Tongue (tissue), 2 donors: ENCODE measurements around the gene RGS12. TPM values are rescaled to one million over a fixed set of nuclear protein-coding genes. Genes with fewer than 3 reads are reported as not detected.

Experiments used
- DNase-seq: peaks from one replicate; pipeline ENCODE4 v3.0.0-alpha.2; 2015
- total RNA-seq: library from RNA; depleted of rRNA; stranded (reverse); fragments of >200 nt; gene quantifications from one replicate; pipeline ENCODE4 v1.2.3, GENCODE V29; 2014

Gene RGS12
- total RNA-seq, 1 donor from 2014 or later, result 43.7 TPM

DNA sequence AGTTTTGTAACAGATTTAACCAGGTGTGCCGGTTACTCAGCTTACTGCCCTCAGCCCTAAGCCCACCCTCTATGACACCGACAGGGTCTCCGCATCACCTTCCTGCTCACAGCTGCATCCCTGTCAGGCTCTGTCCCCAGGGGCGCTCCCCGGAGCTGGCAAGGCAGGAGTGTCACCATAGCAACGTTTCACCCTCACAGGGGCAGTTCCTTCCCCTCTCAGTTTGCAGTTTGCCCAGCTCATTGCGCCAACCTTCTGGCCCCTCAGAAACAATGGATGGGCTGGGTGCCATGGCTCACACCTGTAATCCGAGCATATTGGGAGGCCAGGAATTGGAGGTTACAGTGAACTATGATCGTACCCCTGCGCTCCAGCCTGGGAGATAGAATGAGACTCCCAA is 42.6 kb downstream of the RGS12 start:
- DNase-seq, result no peak

DNA sequence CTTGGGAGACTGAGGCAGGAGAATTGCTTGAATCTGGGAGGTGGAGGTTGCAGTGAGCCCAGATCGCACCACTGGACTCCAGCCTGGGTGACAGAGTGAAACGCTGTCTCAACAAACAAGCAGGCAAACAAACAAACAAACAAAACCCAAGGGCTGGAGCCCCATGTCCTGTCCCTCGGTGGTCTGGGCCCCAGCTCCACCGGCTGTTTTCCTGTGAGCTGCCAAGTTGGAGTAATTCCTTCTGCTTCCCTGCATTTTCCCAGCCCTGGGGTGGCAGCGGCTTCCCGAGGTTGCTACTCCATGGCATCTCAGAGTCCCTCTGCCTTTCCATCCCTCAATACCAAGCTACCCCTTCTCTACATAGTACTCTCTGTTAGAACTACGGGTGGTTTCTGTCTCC is 43.2 kb downstream of the RGS12 start:
- DNase-seq, result no peak

DNA sequence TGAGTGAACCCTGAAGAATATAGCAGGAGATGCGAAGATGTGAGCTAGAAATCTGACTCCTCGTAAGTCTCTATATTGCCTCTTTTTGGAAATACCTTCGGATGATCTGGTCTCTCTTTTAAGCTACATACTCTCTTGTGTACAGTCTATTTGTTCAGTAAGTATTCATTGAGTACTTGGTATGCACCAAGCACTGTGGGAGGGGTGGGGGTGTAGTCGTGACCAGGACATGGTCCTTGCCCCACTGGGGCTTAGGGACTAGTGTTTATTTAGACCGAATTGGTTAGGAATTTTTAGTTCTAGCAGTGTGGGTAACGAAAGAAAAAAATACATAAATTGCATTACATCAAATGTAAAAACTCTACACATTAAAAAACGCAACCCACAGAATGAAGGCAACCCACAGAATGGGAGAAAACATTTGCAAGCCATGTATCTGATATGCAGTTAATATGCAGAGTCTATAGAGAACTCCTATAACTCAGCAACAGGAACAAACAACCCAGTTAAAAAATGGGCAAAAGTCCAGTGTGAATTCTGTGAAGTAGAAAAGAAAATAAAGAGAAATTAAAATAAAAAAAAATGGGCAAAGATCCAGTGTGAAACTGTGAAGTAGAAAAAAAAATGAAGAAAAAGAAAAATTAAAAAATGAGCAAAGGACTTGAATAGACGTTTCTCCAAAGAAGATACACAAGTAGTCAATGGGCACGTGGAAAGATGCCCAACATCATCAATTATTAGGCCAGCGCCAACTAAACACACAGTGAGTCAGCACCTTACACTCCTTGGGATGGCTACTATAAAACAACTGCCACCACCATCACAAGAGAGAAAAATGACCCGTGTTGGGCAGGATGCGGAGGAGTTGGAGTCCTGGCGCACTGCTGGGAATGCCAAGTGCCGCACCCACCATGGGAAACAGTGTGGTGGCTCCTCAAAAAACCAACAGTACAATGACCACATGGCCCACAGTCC is 43.8 kb downstream of the RGS12 start:
- no peak for DNase-seq

DNA sequence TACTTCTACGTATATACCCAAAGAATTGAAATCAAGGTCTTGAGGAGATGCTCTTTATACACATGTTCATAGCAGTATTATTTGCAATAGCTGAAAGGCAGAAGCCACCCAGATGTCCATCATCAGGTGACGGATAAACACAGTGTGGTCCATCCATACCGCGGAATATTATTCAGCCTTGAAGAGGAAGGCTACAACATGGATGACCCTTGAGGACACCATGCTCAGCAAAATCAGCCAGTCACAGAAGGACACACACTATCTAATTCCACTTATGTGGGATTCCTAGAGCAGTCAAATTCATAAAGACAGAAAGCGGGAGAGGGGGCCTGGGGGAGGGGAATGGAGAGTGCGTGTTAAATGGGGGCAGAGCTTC is 44.5 kb downstream of the RGS12 start:
- no peak for DNase-seq

DNA sequence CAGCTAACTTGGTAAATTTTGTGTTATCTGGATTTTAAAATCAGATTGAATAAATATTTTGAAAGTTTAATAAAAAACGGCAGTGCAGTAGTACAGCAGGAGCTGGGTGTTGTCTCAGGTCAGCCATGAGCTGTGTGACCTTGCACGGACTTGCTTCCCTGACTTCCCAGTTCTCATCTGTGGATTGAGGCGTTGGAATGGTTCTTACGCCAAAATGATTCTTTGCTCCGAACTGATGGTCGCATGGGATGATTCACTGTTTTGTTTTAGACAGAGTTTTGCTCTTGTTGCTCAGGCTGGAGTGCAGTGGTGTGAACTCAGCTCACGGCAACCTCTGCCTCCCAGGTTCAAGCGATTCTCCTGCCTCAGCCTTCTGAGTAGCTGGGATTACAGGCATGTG is 45.0 kb downstream of the RGS12 start:
- DNase-seq, result no peak

DNA sequence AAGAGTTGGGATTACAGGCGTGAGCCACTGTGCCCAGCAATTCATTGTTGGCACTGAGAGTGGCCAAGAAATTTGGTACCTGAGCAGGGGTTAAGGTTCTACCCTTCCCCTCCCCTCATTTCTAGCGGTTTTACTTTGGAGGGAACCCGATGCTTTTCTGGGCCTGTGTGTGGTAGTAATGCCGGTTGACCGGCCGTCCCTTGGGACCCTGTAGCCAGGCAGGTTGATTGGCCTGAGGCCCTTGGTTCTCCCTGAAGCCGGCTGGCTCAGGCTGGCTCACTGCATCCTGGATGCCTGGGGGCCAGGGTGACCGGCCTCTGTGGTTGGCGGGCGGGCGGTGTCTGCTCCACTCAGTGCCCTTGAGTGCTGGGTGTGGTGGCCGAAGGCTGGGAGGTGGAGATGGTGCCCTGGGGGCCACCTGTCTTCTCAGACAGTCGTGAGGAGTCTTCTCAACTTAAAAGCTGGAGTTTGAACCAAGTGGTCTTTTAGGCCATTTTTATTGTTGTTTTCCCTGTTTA is 45.6 kb downstream of the RGS12 start:
- DNase-seq, result no peak

DNA sequence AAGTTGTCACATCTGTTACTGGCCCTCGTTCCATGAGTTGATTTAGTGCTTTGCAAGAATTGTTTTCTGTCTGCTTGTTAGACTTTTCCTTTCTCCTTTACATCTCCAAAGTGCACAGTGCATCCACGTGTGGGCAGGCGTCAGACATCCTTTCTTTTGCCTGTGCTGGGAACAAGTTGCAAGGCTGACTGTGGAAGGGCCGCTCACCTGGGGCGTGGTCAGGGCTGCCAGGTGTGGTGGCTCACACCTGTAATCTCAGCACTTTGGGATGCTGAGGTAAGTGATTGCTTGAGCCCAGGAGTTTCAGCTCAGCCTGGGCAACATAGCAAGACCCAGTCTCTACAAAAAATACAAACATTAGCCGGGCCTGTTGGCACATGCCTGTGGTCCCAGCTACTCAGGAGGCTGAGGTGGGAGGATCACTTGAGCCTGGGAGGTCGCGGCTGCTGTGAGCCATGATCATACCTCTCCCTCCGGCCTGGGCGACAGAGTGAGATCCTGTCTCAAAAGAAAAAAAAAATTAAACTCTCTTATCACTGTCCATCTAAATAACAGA is 46.2 kb downstream of the RGS12 start:
- DNase-seq, result no peak

DNA sequence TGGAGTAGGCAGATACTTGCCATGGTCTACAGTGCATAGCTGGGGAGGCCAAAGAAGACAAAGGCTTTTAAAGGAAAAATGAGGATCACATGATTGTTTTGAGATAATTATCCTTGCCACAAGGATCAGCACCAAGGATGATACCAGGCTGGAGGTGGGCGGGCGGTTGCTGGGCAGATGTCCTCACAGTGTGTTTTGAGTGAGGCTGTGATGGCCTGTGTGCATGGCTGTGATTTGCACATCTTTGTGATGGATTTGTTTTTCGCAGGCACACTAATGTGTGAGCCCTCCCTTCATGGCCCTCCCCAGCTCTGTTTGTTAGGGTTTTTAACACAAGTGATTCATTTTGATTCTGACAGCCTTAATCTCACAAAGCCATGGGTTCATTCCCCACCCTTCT is 46.8 kb downstream of the RGS12 start:
- no peak for DNase-seq

DNA sequence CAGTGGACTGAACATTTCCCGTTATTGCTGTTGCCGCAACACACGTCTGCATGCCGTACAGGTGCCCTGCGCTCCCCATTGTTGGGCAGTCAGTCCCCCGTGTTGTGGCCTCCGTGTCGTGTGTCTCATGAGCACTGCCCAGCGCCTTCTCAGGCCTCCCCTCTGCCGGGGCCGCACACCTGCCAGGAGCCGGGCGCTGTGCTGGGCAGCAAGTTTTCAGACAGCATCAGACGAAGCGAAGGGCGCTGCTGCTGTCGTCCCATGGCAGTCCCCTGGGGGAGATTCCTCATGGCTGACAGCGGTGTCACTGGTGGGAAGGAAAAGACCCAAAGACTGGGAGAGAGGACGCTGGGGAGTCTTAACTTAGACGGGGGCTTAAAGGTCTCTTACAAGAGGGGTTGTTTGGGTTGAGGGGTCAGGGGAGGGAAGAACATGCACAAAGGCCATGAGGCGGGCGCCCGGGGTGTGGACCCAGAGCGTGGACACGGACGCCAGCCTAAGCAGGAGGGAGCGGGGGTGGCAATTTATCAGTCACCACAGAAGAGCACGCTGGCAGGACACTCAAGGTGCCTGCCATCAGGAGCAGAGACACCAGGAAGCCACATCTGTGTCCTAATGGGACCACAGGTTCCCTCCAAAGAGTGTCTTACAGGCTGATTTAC is 47.3 kb downstream of the RGS12 start:
- no peak for DNase-seq

DNA sequence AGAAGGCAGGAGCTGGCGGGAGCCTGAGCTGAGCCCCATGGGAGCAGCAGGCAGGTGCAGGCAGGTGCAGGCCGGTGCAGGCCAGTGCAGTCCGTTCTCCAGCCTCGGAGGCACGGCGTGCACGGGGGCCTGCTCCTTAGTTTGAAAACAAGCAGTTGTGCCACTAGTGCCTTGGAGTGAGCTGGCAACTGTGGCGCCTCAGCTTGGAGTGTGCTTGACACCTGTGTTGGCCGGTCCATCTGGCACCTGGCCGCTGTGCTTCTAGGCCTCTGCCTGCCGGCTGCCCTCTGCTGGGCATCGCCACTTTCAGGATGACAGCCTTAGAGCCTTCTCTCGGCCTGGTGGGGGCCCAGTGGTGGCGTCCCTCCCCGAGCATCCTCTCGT is 47.9 kb downstream of the RGS12 start:
- DNase-seq, result no peak

DNA sequence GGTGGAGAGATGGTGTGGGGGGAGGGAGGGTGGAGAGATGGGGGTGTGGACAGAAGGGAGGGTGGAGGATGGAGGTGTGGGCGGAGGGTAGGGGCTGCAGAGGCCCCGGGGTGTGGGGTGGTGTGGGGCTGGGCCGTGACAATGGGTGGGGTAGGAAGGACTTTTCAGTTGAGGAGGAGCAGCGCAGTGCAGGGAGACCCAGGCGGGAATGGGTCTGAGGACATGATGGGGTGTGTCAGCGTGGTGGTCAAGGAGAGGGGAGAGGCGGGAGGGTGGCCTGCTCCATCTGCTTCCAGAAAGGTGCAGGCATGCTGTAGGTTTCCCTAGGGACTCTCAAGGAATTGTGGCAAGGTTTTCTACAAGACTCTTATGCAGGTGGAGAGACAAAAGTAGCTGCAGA is 48.9 kb downstream of the RGS12 start:
- no peak for DNase-seq

DNA sequence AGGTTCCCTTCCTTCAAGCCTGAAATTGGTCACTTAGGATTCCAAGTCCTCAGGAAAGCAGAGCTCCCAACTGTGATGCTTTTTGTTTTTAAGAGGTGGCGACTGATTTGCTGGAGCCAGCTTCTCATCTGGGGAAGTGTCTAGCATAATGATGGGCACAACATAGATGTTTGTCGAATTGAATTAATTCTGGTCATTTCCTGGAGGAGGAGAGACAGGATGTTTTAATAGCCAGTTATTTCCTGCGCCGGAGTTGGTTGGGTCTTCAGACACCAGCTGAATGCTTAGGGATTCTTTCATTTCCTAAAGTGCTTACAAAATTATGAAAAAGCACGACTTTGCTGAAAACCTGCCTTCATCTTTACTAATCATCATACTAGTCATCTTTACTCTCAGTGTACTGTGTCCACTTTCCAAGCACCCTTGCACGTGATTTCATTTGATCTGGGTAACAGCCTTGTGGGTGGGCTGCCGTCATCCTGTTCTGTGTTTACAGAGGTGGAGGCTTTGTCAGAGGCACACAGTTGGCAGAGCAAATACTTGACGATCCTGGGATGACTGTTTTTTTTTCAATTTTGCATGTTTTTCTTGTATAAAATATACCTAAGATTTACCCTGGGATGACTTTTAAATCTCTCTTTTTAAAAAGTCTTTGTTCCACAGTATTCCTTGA is 49.5 kb downstream of the RGS12 start:
- peak; percentile 67 for DNase-seq

Other genes starting within 250 kb of the RGS12 start
- not detected for gene HTT-AS, start 218.5 kb upstream of the RGS12 start, total RNA-seq
- 69.3 TPM for gene HTT, start 218.3 kb upstream of the RGS12 start, total RNA-seq
- 1.1 TPM for gene MSANTD1, start 43.9 kb upstream of the RGS12 start, total RNA-seq
- not detected for gene HGFAC, start 148.9 kb downstream of the RGS12 start, total RNA-seq
- 30.9 TPM for gene DOK7, start 170.3 kb downstream of the RGS12 start, total RNA-seq
- 117 TPM for gene LRPAP1, start 239.4 kb downstream of the RGS12 start, total RNA-seq